ENCODE measurements around the gene TSSK6. TPM values are rescaled to one million over a fixed set of nuclear protein-coding genes. Genes with fewer than 3 reads are reported as not detected.

TSSK6 gene
- total and polyA plus RNA-seq, 10 of the 15 experiments (the other 5 are each of a cell fraction or from before 2014, with no cell fraction given): 0.06 to 3.6 (median 0.98) TPM; not detected in 2

- H3K27me3 ChIP-seq (replicated peaks in 1 of 2; ENCODE audit: control insufficient read depth in 2 of 2, insufficient read depth in 2 of 2, low read length in 1 of 2): no peaks in the 10 kb centered on the region
- 87% methylated on average over 19 of the region's 19 CpGs for WGBS (ENCODE audit: insufficient coverage, insufficient replicate concordance, low lambda C conversion rate, missing lambda C conversion rate)
- peaks cover 21% of the 10 kb centered on the region for H3K79me2 ChIP-seq (ENCODE audit: control insufficient read depth, insufficient read depth, low read length)
- ChIA-PET RAD21 (ENCODE audit: unreplicated experiment) (interaction anchor here (1.0 kb wide), 1 partner anchor 78 kb away, joined by 3 read pairs; the partner anchor contains the start of gene GATAD2A), SMC1A (ENCODE audit: uncharacterized antibody, unreplicated experiment) (interaction anchor here (1.1 to 1.2 kb wide), 2 partner anchors 13 to 75 kb away, joined by 3 read pairs; no protein-coding TSS in a partner anchor), CTCF (interaction anchor here (0.5 kb wide), 1 partner anchor 117 kb away, joined by 3 read pairs; no protein-coding TSS in a partner anchor), POLR2A (no interaction called here)
- H3K4me2 ChIP-seq (ENCODE audit: control insufficient read depth, insufficient read depth): no peak overlapping the region
- DNase-seq (ENCODE audit: low read depth, low spot score) (no peak), FAIRE-seq (no peak), ATAC-seq (no peak)
- H3K27ac ChIP-seq (ENCODE audit: control insufficient read depth, insufficient read depth): no peak overlapping the region
- peaks cover 30% of the 10 kb centered on the region for H3K4me1 ChIP-seq (ENCODE audit: control insufficient read depth, insufficient read depth, low read length)
- in situ Hi-C loops (cut with MboI) (no loop called here), intact Hi-C loops (cut with micrococcal nuclease; ENCODE audit: unreplicated experiment) (no loop called here)
- no peaks in the 10 kb centered on the region for H3K9me3 ChIP-seq (replicated peaks; ENCODE audit: control insufficient read depth, insufficient read depth, low read length)
- TF ChIP-seq RBBP5 (conservative IDR thresholded peaks at IDR 0.05): no peak
- TF ChIP-seq JUND (IDR thresholded peaks at IDR 0.05; ENCODE audit: low read depth, low read length): no peak
- no peak for TF ChIP-seq EP300 (IDR thresholded peaks at IDR 0.05; ENCODE audit: borderline replicate concordance in 1 of 2, control insufficient read depth in 1 of 2, low read depth in 2 of 2, low read length in 2 of 2)
- no peak for TF ChIP-seq ZNF207 (IDR thresholded peaks at IDR 0.05; ENCODE audit: borderline replicate concordance)
- no peak for TF ChIP-seq CTCF (IDR thresholded peaks at IDR 0.05 in 2 of 3, conservative IDR thresholded peaks at IDR 0.05 in 1 of 3; ENCODE audit: control insufficient read depth in 2 of 3, extremely low read depth in 1 of 3, insufficient read depth in 1 of 3, low read depth in 3 of 3, low read length in 3 of 3)
- TF ChIP-seq HDAC2 (IDR thresholded peaks at IDR 0.05): no peak
- TF ChIP-seq, protein P1, sequence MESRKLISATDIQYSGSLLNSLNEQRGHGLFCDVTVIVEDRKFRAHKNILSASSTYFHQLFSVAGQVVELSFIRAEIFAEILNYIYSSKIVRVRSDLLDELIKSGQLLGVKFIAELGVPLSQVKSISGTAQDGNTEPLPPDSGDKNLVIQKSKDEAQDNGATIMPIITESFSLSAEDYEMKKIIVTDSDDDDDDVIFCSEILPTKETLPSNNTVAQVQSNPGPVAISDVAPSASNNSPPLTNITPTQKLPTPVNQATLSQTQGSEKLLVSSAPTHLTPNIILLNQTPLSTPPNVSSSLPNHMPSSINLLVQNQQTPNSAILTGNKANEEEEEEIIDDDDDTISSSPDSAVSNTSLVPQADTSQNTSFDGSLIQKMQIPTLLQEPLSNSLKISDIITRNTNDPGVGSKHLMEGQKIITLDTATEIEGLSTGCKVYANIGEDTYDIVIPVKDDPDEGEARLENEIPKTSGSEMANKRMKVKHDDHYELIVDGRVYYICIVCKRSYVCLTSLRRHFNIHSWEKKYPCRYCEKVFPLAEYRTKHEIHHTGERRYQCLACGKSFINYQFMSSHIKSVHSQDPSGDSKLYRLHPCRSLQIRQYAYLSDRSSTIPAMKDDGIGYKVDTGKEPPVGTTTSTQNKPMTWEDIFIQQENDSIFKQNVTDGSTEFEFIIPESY (IDR thresholded peaks at IDR 0.05): no peak
- no peak for TF ChIP-seq PAX8 (IDR thresholded peaks at IDR 0.05)
- no peak for TF ChIP-seq YBX1 (IDR thresholded peaks at IDR 0.05)
- no peak for TF ChIP-seq MTA3 (IDR thresholded peaks at IDR 0.05; ENCODE audit: borderline replicate concordance, low read length)
- TF ChIP-seq ZBTB11 (CRISPR knock-in tag; IDR thresholded peaks at IDR 0.05): no peak
- TF ChIP-seq MAX (IDR thresholded peaks at IDR 0.05; ENCODE audit: low read depth, low read length): no peak
- TF ChIP-seq, protein P2, sequence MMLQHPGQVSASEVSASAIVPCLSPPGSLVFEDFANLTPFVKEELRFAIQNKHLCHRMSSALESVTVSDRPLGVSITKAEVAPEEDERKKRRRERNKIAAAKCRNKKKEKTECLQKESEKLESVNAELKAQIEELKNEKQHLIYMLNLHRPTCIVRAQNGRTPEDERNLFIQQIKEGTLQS (IDR thresholded peaks at IDR 0.05; ENCODE audit: borderline replicate concordance, extremely low read depth, low read depth, low read length): no peak
- TF ChIP-seq SIN3A (IDR thresholded peaks at IDR 0.05; ENCODE audit: low read depth, low read length): no peak
- no peak for TF ChIP-seq ESRRA (IDR thresholded peaks at IDR 0.05; ENCODE audit: low read length)
- H3K36me3 ChIP-seq (ENCODE audit: control insufficient read depth in 2 of 2, insufficient read depth in 2 of 2, low read length in 1 of 2): peaks cover 14 to 20% of the 10 kb centered on the region in 2 experiments
- no peak overlapping the region for H3K9ac ChIP-seq (ENCODE audit: control insufficient read depth, insufficient read depth, low read length)
- no TSS peak for BruUV-seq (replicated peaks)
- H3K4me3 ChIP-seq: no peak overlapping the region
- no peak overlapping the region for H2AFZ ChIP-seq (ENCODE audit: control insufficient read depth, low read depth, low read length)
- H4K20me1 ChIP-seq (ENCODE audit: control insufficient read depth, insufficient read depth): peaks cover 5% of the 10 kb centered on the region; the same call in 1 of the 2 replicates
These were observed 32.3 kb downstream of the TSSK6 start for GRCh38 chr19:19482809-19483596.

Measured in GM12878 (cell line).